ENCODE measurements around the gene EFNB2.

- TF ChIP-seq EP300 (IDR thresholded peaks at IDR 0.05) (no peak), CTCF (IDR thresholded peaks at IDR 0.05) (no peak)
These were observed 9.6 kb downstream of the EFNB2 start for GRCh38 chr13:106525865-106526264.

Measured in ovary (tissue), 3 donors.